ENCODE data around the gene SLFNL1.

DNA sequence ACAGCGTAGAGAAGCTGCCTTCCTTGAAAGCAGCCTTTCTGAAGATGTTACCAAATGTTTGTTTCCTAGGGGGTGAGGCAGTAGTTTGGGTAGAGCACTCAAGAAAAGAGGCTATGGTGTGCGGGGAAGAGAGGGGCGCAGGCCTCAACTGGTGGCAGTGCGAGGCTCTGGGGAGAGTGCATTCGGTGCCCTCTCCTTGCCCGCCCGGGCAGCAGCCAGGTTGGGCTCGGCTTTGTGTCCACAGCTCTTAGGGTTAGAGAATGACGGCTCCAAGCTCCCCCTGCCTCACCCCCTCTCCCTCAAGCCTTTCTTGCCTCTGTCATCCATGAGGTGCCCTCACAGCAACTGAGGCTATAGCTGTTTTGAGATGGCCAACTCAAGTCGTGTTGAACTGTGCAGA lies 899 bp upstream of the SLFNL1 start:
- TF ChIP-seq CTCF (IDR thresholded peaks at IDR 0.05) (no peak), POLR2A (IDR thresholded peaks at IDR 0.05) (no peak)
